Caco-2 (cell line): ENCODE data around the gene ANKRD12. TPM values are rescaled to one million over a fixed set of nuclear protein-coding genes. Genes with fewer than 3 reads are reported as not detected.

Experiments
- BruUV-seq: library from RNA; stranded (reverse); fragments of 400-500 nt; replicated peaks from 2 replicates; lab custom pipeline; 2021; lab: Mats Ljungman, UMichigan
- CTCF ChIA-PET: fragments of 300-600 bp; sonication (Branson Sonifier 250); formaldehyde crosslinking; loops from one replicate; lab custom pipeline; 2022; ENCODE audit warnings: antibody characterized with exemption; lab: Charles Lee
- POLR2A ChIA-PET: fragments of 300-600 bp; sonication (Branson Sonifier 250); formaldehyde crosslinking; loops from one replicate; lab custom pipeline; 2022; ENCODE audit warnings: antibody characterized with exemption; lab: Charles Lee
- DNase-seq, 2 experiments: peaks; one replicate each; pipeline versions ENCODE4 v3.0.0 to v3.0.0-alpha.2; 2020 to 2022
- H3K27me3 ChIP-seq: replicated peaks from 2 replicates; pipeline ENCODE4 v1.6.0; 2011; ENCODE audit warnings: low read length; ENCODE audit not compliant: control insufficient read depth, insufficient read depth
- H3K36me3 ChIP-seq: 2 replicates; pipeline ENCODE4 v1.5.1; 2011; ENCODE audit warnings: low read length; ENCODE audit not compliant: control insufficient read depth, insufficient read depth
- H3K4me1 ChIP-seq: fragments of 250-450 bp; sonication (Bioruptor Pico); 2 replicates; pipeline ENCODE4 v1.5.1; 2020; ENCODE audit warnings: mild to moderate bottlenecking
- H3K4me3 ChIP-seq: 2 replicates; pipeline ENCODE4 v1.5.1; 2011; ENCODE audit warnings: low read depth, mild to moderate bottlenecking, control low read depth, low read length
- H3K9me3 ChIP-seq: fragments of 250-450 bp; sonication (Bioruptor Pico); 2 replicates; pipeline ENCODE4 v1.5.1; 2020; ENCODE audit warnings: mild to moderate bottlenecking, moderate library complexity
- H3K27ac Mint-ChIP-seq: one replicate; pipeline ENCODE4 v1.8.0; 2022; ENCODE audit warnings: mixed read lengths; ENCODE audit not compliant: unreplicated experiment
- H3K27me3 Mint-ChIP-seq: one replicate; pipeline ENCODE4 v1.8.0; 2022; ENCODE audit warnings: mixed read lengths; ENCODE audit not compliant: insufficient read depth, unreplicated experiment
- H3K36me3 Mint-ChIP-seq: one replicate; pipeline ENCODE4 v1.8.0; 2022; ENCODE audit warnings: mild to moderate bottlenecking, mixed read lengths; ENCODE audit not compliant: insufficient read depth, unreplicated experiment
- H3K4me1 Mint-ChIP-seq: one replicate; pipeline ENCODE4 v1.8.0; 2022; ENCODE audit warnings: low read depth, mixed read lengths; ENCODE audit not compliant: unreplicated experiment
- H3K4me3 Mint-ChIP-seq: one replicate; pipeline ENCODE4 v1.8.0; 2022; ENCODE audit warnings: mild to moderate bottlenecking, moderate library complexity, mixed read lengths; ENCODE audit not compliant: unreplicated experiment
- H3K9me3 Mint-ChIP-seq: one replicate; pipeline ENCODE4 v1.8.0; 2022; ENCODE audit warnings: mixed read lengths; ENCODE audit not compliant: unreplicated experiment
- intact Hi-C: fragments of 100-400 bp; cut with micrococcal nuclease; formaldehyde crosslinking; loops from one replicate; pipeline ENCODE4 v1.10.0; 2022; ENCODE audit not compliant: unreplicated experiment
- total RNA-seq: library from RNA; stranded (reverse); gene quantifications from 2 replicates; pipeline ENCODE4 v1.2.3, GENCODE V29; 2022
- TF ChIP-seq, protein P1 (sequence below), 2 experiments: fragments of 200-600 bp in 1 of 2; IDR thresholded peaks; 1 replicate in 1 of 2; 2 replicates in 1 of 2; pipeline versions ENCODE4 v1.5.1 to v1.8.0; 2011 to 2022; ENCODE audit warnings: antibody characterized with exemption in 1 of 2, control low read depth in 1 of 2, inconsistent platforms in 1 of 2, low read depth in 1 of 2, low read length in 1 of 2, mild to moderate bottlenecking in 1 of 2, moderate library complexity in 1 of 2; ENCODE audit not compliant: insufficient read depth in 1 of 2, severe bottlenecking in 1 of 2, unreplicated experiment in 1 of 2

Gene ANKRD12
- total RNA-seq, 1 experiment from 2014 or later, result 33.2 TPM

DNA sequence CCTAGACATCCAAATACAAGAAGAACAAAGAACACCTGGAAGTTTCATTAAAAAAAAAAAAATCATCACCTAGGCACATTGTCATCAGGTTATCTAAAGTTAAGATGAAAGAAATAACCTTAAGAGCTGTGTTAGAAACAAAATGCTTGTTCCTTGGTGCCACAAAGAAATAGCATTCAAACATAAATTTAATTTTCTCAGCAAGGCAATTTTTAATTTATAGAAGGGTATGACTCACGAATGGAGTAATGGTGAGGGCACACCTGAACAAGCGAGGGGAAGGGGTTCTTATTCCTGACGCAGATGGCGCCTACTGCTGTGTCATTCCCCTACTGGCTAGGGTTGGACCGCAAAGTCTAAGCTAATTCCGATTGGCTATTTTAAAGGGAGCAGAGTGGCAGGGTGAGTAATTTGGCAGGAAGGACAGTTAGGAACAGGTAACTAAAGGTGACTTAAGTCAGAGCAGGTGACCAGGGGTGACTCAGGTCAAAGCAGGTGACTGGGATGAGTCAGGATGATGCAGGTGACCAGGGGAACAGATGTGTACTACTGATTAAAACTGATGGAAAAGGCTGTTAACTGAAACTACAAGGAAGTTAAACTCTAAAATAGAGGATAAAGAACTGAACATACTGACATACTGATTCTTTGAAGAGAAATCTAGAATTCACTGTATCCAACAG, 167.9 kb downstream of the ANKRD12 start:
- no peaks in the 10 kb centered on the region for H3K36me3 ChIP-seq
- H3K27ac Mint-ChIP-seq, result no peak overlapping the region
- no peak overlapping the region for H3K4me3 ChIP-seq
- ChIA-PET CTCF (no interaction called here), POLR2A (no interaction called here)
- no peak overlapping the region for H3K4me3 Mint-ChIP-seq
- H3K27me3 ChIP-seq, result no peaks in the 10 kb centered on the region
- peaks cover 38% of the 10 kb centered on the region for H3K9me3 Mint-ChIP-seq
- TF ChIP-seq, protein P1, sequence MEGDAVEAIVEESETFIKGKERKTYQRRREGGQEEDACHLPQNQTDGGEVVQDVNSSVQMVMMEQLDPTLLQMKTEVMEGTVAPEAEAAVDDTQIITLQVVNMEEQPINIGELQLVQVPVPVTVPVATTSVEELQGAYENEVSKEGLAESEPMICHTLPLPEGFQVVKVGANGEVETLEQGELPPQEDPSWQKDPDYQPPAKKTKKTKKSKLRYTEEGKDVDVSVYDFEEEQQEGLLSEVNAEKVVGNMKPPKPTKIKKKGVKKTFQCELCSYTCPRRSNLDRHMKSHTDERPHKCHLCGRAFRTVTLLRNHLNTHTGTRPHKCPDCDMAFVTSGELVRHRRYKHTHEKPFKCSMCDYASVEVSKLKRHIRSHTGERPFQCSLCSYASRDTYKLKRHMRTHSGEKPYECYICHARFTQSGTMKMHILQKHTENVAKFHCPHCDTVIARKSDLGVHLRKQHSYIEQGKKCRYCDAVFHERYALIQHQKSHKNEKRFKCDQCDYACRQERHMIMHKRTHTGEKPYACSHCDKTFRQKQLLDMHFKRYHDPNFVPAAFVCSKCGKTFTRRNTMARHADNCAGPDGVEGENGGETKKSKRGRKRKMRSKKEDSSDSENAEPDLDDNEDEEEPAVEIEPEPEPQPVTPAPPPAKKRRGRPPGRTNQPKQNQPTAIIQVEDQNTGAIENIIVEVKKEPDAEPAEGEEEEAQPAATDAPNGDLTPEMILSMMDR (IDR thresholded peaks at IDR 0.05; ENCODE audit: insufficient read depth in 1 of 2, low read depth in 1 of 2, low read length in 1 of 2, severe bottlenecking in 1 of 2, unreplicated experiment in 1 of 2), result no peak
- no peaks in the 10 kb centered on the region for H3K27me3 Mint-ChIP-seq
- peaks cover 11% of the 10 kb centered on the region for H3K9me3 ChIP-seq
- no TSS peak for BruUV-seq
- no peaks in the 10 kb centered on the region for H3K4me1 ChIP-seq
- intact Hi-C loops, result no loop called here
- H3K36me3 Mint-ChIP-seq, result peaks cover 7% of the 10 kb centered on the region
- no peak for DNase-seq
- H3K4me1 Mint-ChIP-seq, result no peaks in the 10 kb centered on the region

DNA sequence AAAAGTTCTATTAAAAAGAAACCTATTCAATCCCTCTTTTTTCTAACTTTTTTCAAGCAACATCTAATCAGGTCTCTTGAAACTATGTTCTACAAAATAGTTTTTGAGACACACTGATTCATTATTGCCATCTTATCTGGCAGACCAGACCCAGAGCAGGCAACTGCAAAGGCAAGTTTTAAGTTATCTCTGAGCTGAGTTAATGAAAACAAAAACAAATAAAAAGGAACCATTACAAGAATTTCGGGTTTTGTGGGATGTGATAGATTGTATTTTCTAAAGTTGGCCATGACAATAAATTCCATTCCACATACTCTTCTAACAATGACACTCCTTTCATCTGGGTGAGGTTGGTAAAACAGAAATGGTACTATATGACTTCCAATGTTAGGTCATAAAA, 182.8 kb downstream of the ANKRD12 start:
- DNase-seq, result no peak
- H3K27me3 ChIP-seq, result no peaks in the 10 kb centered on the region
- Mint-ChIP-seq H3K4me3 (no peak overlapping the region), H3K27ac (peak overlapping the region; percentile 65), H3K4me1 (peaks cover 19% of the 10 kb centered on the region), H3K9me3 (peaks cover 26% of the 10 kb centered on the region), H3K27me3 (no peaks in the 10 kb centered on the region), H3K36me3 (peaks cover 6% of the 10 kb centered on the region)
- H3K4me3 ChIP-seq, result no peak overlapping the region
- ChIA-PET CTCF (no interaction called here), POLR2A (no interaction called here)
- peaks cover 5% of the 10 kb centered on the region; the same call in 1 of the 2 replicates for H3K9me3 ChIP-seq
- no peaks in the 10 kb centered on the region for H3K36me3 ChIP-seq
- H3K4me1 ChIP-seq, result peaks cover 16% of the 10 kb centered on the region
- BruUV-seq, result no TSS peak
- TF ChIP-seq, protein P1 (IDR thresholded peaks at IDR 0.05; ENCODE audit: insufficient read depth in 1 of 2, low read depth in 1 of 2, low read length in 1 of 2, severe bottlenecking in 1 of 2, unreplicated experiment in 1 of 2), result no peak
- intact Hi-C loops, result no loop called here

DNA sequence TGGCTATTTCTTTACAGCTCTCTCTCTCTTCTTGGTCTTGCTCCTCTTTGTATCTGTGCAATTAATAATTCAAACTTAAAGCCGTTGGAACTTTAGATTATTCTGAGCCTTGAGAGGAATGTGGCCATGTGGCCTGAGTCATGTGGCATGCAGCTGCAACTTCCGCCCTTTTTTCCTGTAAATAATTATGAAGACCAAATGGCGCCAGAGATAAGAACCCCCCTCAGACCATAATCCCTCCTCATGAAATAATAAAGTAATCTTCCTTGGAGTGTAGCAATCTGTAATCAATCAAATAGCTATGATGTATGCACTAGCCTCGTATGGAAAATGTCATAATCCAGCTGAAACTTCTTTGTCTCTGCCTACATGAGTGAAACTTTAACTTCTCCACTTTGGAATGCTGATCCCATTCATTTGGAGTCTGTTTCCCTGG, 184.5 kb downstream of the ANKRD12 start:
- CTCF ChIA-PET, result interaction anchor here (0.6 kb wide), 1 partner anchor 215 kb away, joined by 3 read pairs; no protein-coding TSS in a partner anchor

More for the DNA sequence above, 184.5 kb downstream of the ANKRD12 start:
- POLR2A ChIA-PET, result interaction anchor here (1.4 kb wide), 1 partner anchor 13 kb away, joined by 9 read pairs; the partner anchor contains the start of gene TWSG1
- Histone ChIP-seq H3K27me3 (no peaks in the 10 kb centered on the region), H3K36me3 (no peaks in the 10 kb centered on the region), H3K9me3 (peaks cover 5% of the 10 kb centered on the region; the same call in 1 of the 2 replicates), H3K4me1 (peaks cover 16% of the 10 kb centered on the region), H3K4me3 (no peak overlapping the region)
- Mint-ChIP-seq H3K27me3 (no peaks in the 10 kb centered on the region), H3K9me3 (peaks cover 26% of the 10 kb centered on the region), H3K4me1 (peaks cover 19% of the 10 kb centered on the region), H3K4me3 (no peak overlapping the region), H3K36me3 (peaks cover 6% of the 10 kb centered on the region), H3K27ac (peak overlapping the region; percentile 25)
- TF ChIP-seq, protein P1 (IDR thresholded peaks at IDR 0.05; ENCODE audit: insufficient read depth in 1 of 2, low read depth in 1 of 2, low read length in 1 of 2, severe bottlenecking in 1 of 2, unreplicated experiment in 1 of 2), result no peak
- peak in 1 of 2 experiments; percentile 17 for DNase-seq
- no TSS peak for BruUV-seq
- intact Hi-C loops, result no loop called here
